Measurements from ENCODE around the gene NGB.
A peak's percentile ranks its signal among the peaks of the same experiment; 100 is the strongest.

NGB gene

DNA sequence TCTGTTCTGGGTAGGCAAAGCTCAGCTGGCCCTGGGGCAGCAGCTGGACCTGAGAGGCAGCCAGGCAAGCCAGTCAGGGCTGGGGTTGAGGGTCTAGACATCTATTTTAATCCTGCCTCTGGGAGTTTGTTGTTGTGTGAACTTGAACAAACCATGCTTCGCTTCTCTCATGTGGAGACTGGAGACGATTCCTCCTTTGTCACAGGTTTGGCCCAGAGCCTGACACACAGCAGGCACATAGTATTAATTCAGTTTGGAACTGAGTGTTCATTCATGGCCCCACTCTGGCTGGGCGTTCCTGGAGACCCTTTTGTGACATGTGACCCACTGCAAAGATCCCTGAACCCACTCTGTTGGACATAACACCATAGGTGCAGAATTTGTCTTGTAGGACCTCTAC, 39.3 kb downstream of the NGB start:
- DNase-seq (ENCODE audit: low spot score), result no peak

DNA sequence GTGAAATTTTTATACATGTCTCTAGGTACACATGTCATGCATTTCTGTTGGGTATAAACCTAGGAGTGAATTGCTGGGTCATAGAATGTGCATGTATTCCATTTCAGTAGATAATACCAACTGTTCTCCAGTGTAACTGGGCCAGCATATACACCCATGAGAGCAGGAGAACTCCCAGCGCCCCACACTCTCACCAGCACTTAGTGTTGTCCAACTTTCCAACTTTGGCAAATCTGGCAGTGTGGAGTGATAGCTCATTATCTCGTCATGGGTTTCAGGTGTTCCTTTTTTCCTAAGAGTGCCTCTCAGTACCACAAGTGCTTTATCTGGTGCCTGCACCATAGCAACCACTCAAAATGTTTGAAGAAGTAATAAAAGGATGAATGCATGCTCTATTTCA, 40.1 kb downstream of the NGB start:
- DNase-seq (ENCODE audit: low spot score), result no peak

DNA sequence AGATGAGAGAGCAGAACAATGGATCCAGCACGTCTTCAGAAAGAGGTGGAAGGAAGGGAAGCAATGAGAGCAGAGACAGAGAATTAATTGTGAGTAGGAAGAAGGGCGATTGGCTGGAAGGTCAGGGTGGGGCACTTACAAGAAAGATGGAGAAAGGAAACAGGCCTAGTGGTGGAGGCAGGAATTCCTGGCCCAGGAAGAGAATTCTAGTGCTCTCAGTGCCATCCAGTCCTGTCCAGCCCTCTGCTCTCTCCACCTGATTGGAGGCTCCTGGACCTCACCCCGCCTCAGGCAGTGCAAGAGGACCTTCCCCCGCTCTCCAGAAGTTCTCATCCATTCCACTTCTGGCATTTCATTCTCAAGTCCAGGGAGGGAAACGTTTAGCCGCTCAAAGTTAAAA, 43.0 kb downstream of the NGB start:
- DNase-seq (ENCODE audit: low spot score), result no peak

GRCh38 chr14:77225892-77226557, 45.0 kb downstream of the NGB start:
- DNase-seq (ENCODE audit: low spot score), result no peak

GRCh38 chr14:77225254-77225653, 45.8 kb downstream of the NGB start:
- no peak for DNase-seq (ENCODE audit: low spot score)

DNA sequence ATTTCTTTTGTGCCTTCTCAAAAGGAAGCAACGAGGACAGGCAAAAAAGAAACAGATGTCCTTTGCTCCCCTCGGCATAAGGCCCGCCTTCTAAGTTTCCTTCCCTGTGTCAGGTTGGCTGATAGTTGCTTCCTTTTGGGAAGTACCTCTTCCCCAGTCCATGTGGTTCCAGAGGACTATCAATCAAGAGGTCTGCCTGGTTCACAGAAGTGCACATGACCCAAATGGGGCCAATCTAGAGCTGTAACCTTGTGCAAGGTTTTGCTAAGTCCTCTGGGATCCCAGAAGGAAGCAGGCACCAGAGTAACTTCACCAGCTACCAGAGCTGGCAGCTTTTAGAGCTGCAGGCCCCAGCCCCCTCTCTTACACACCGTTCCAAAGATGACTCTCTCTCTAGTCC, 46.8 kb downstream of the NGB start:
- no peak for DNase-seq (ENCODE audit: low spot score)

GRCh38 chr14:77222546-77223225, 48.3 kb downstream of the NGB start:
- DNase-seq (ENCODE audit: low spot score), result no peak

DNA sequence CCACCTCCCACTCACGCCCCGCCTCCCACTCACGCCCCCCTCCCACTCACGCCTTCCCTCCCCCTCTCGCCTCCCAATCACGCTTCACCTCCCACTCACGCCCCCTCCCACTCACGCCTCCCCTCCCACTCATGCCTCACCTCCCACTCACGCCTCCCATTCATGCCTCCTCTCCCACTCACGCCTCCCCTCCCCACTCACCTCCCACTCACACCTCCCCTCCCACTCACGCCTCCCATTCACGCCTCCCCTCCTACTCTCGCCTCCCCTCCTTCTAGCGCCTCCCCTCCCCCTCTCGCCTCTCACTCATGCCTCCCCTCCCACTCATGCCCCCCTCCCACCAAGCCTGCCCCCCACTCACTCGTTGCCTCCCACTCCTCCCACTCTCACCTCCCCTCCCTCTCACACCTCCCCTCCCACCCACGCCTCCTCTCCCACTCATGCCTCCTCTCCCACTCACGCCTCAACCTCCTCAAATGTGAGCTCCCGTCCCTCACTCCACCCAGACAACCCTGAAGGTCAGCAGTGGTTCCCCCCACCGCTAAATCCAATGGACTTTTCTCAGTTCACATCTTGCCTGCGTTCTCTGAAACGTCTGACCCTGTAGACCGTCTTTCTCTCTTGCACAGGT, 49.6 kb downstream of the NGB start:
- no peak for DNase-seq (ENCODE audit: low spot score)

DNA sequence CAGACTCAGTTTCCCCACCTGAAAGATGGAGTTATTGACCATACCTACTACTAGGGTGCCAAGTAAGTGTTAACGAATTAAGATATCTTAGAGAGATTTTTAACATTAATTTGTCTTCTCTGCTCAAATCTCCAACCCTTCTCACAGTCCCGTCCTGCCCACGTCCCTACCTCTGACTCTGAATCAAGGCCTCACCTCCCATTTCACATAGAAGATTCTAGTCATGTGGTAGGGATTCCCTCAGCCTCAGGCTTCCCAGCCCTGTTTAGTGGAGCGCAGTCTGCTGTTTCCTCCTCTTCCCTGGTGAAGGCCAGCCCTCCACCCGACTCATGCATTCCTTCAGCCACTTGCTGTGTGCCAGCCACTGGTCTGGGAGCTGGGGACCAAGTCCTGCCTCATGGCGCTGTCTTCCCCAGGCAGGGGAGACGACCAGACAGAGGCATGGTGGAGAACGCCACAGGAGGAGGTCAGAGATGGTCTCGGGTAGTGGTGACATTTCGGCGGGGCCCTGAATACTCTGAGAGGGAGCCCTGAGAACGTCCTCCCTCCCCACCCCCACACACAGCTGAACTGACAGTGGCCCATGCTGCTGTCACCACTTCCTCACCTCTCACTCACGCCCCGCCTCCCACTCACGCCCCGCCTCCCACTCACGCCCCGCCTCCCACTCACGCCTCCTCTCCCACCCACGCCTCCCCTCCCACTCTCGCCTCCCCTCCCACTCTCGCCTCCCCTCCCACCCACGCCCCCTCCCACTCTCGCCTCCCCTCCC, 50.6 kb downstream of the NGB start:
- DNase-seq (ENCODE audit: low spot score), result no peak

- DNase-seq (ENCODE audit: low spot score), result peak; percentile 39
Measured at GRCh38 chr14:77219591-77219990, 51.4 kb downstream of the NGB start.

GRCh38 chr14:77217551-77217950, 53.5 kb downstream of the NGB start:
- DNase-seq (ENCODE audit: low spot score), result no peak
